ENCODE data around the gene NLGN3. TPM values are rescaled to one million over a fixed set of nuclear protein-coding genes. Genes with fewer than 3 reads are reported as not detected.

Gene NLGN3
- total and polyA plus RNA-seq, 2 experiments from 2014 or later: 1.6 to 2.7 TPM

GRCh38 chrX:71164071-71164470 is 19.4 kb downstream of the NLGN3 start:
- WGBS (ENCODE audit: low lambda C conversion rate, missing lambda C conversion rate): 86% methylated on average over 12 of the region's 12 CpGs
- no peak for TF ChIP-seq CTCF (IDR thresholded peaks at IDR 0.05; ENCODE audit: poor library complexity)
- TF ChIP-seq EZH2phosphoT487 (IDR thresholded peaks at IDR 0.05; ENCODE audit: low read depth, severe bottlenecking, unreplicated experiment): no peak
- TF ChIP-seq EZH2 (IDR thresholded peaks at IDR 0.05; ENCODE audit: borderline replicate concordance): no peak
- Histone ChIP-seq H3K4me1 (ENCODE audit: insufficient read depth) (no peaks in the 10 kb centered on the region), H3K79me2 (no peaks in the 10 kb centered on the region), H3K27me3 (no peaks in the 10 kb centered on the region), H3K27ac (no peak overlapping the region), H3K9me2 (replicated peaks; ENCODE audit: insufficient read depth) (no peaks in the 10 kb centered on the region), H3K36me3 (replicated peaks; ENCODE audit: insufficient read depth, low read depth) (no peaks in the 10 kb centered on the region), H3K4me2 (no peak overlapping the region), H3K9me3 (ENCODE audit: low read depth) (no peaks in the 10 kb centered on the region), H2AFZ (no peak overlapping the region), H3K4me3 (no peak overlapping the region), H4K20me1 (ENCODE audit: insufficient read depth, poor library complexity, severe bottlenecking) (no peaks in the 10 kb centered on the region)
- no peak for DNase-seq (ENCODE audit: low spot score)

GRCh38 chrX:71166461-71166860 is 21.8 kb downstream of the NLGN3 start:
- no peak overlapping the region for H3K4me2 ChIP-seq
- DNase-seq (ENCODE audit: low spot score): no peak
- no peaks in the 10 kb centered on the region for H4K20me1 ChIP-seq (ENCODE audit: insufficient read depth, poor library complexity, severe bottlenecking)
- H3K9me2 ChIP-seq (replicated peaks; ENCODE audit: insufficient read depth): no peaks in the 10 kb centered on the region
- H3K9me3 ChIP-seq (ENCODE audit: low read depth): no peaks in the 10 kb centered on the region
- WGBS (ENCODE audit: low lambda C conversion rate, missing lambda C conversion rate): 75% methylated on average over 6 of the region's 6 CpGs
- TF ChIP-seq EZH2 (IDR thresholded peaks at IDR 0.05; ENCODE audit: borderline replicate concordance) (no peak), CTCF (IDR thresholded peaks at IDR 0.05; ENCODE audit: poor library complexity) (no peak), EZH2phosphoT487 (IDR thresholded peaks at IDR 0.05; ENCODE audit: low read depth, severe bottlenecking, unreplicated experiment) (no peak)
- H2AFZ ChIP-seq: no peak overlapping the region
- H3K4me3 ChIP-seq: no peak overlapping the region
- H3K36me3 ChIP-seq (replicated peaks; ENCODE audit: insufficient read depth, low read depth): no peaks in the 10 kb centered on the region
- no peaks in the 10 kb centered on the region for H3K79me2 ChIP-seq
- H3K27me3 ChIP-seq: no peaks in the 10 kb centered on the region
- H3K27ac ChIP-seq: no peak overlapping the region
- H3K4me1 ChIP-seq (ENCODE audit: insufficient read depth): peaks cover 2% of the 10 kb centered on the region

GRCh38 chrX:71167031-71167781 is 22.6 kb downstream of the NLGN3 start:
- Histone ChIP-seq H3K27me3 (no peaks in the 10 kb centered on the region), H3K36me3 (replicated peaks; ENCODE audit: insufficient read depth, low read depth) (no peaks in the 10 kb centered on the region), H3K4me1 (ENCODE audit: insufficient read depth) (peaks cover 4% of the 10 kb centered on the region), H3K4me3 (no peak overlapping the region), H3K9me3 (ENCODE audit: low read depth) (no peaks in the 10 kb centered on the region), H4K20me1 (ENCODE audit: insufficient read depth, poor library complexity, severe bottlenecking) (no peaks in the 10 kb centered on the region), H3K9me2 (replicated peaks; ENCODE audit: insufficient read depth) (no peaks in the 10 kb centered on the region), H3K79me2 (no peaks in the 10 kb centered on the region), H3K4me2 (no peak overlapping the region), H2AFZ (no peak overlapping the region), H3K27ac (no peak overlapping the region)
- 83% methylated on average over 17 of the region's 17 CpGs for WGBS (ENCODE audit: low lambda C conversion rate, missing lambda C conversion rate)
- no peak for DNase-seq (ENCODE audit: low spot score)
- no peak for TF ChIP-seq CTCF (IDR thresholded peaks at IDR 0.05; ENCODE audit: poor library complexity)
- no peak for TF ChIP-seq EZH2 (IDR thresholded peaks at IDR 0.05; ENCODE audit: borderline replicate concordance)
- TF ChIP-seq EZH2phosphoT487 (IDR thresholded peaks at IDR 0.05; ENCODE audit: low read depth, severe bottlenecking, unreplicated experiment): no peak

All from hepatocyte (in vitro differentiated cells).